NCI-H1436 treated with DMSO at 0.1 percent for 48 hours (cell line): ENCODE data around the gene TLK1.

Source experiments
- DNase-seq: peaks from one replicate; lab custom pipeline; 2025; lab: John Stamatoyannopoulos, UW

Gene TLK1

DNA sequence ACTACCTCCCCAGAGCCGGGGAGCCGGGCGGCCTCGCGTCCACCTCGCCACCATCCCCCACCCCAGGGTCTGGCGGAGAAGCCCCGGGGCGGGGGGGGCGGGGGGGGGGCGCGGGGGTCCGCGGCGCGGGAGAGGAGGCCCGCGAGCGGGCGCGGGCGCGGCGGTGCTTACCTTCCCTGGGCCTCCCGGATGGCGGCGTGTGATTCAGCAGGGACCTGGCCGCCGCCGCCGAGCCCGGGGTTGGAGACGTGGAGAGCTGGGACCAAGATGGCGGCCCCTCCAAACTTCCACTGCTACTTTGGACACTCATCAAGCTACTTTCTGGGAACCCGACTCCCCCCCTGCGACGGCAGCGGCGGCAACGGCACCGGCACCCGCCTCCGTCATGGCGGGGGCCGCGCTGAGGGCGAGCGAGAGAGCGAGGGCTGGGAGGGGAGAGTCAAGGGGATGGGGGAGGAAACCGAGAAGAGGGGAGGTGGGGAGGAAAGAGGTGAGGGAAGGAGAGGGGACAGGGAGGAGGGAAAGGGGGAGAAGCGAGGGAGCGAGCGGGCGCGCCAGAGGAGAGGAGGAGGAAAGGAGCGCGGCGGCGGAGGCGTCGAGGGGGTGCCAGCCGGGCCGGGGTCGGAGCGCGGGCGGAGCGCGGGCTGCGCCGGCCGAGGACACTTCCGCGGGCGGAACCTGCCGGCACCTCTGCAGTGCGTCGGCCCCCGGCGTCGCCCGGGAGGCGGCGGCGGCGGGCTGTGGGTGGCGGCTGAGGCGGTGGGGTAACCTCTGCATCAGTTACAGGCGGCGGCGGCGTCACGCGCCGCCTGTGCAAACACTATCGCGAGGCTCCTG is at the start of gene TLK1:
TLK1 (minus strand) TSS at position 775 of the 837 bp plus-strand sequence; CDS start at position 310, 465 bp downstream.
- DNase-seq, result no peak

DNA sequence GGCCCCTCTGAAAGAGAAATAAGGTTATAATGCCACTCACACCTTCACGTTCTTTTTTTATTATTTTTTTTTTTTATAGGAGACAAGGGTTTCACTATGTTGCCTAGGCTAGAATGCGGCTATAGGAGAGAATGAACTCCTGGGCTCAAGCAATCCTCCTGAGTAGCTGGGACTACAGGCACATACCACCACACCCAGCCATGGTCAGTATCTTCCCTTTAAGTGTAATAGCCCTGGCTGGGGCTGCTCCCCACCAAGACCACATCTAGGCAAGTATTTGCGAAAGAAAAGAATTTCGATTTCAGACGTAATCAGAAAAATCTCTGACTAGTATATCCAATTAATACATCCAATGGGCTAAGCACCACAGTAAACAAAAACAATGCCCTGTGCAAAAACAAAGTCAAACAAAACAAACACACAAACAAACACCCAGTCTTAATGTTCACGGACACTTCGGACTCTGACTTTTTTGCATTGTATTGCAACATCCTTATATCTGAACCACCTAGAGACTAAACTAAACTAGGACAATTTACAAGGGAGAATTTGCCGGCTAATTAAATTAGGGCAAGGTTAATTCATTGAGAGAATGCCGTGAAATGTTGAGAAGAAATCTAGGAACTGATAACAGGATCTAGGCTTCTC is 49.6 kb upstream of the TLK1 start:
- no peak for DNase-seq

DNA sequence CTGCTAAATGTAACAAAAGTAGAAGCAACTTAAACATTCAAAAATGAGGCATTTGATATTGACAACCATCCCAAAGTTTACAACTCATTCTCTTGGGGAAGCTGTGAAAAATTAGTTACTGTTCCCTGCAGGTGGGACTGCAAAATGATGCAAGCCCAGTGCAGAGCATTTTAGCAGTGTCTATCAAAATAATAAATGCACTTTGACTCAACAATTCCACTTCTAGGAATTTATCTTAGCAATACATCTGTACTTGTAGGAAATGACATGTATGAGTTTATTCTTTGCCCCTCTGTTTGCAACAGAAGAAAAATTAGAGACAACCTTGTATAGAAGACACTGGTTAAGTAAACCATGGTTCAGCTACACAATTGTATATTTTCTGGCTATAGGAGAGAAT is 48.0 kb upstream of the TLK1 start:
- no peak for DNase-seq

DNA sequence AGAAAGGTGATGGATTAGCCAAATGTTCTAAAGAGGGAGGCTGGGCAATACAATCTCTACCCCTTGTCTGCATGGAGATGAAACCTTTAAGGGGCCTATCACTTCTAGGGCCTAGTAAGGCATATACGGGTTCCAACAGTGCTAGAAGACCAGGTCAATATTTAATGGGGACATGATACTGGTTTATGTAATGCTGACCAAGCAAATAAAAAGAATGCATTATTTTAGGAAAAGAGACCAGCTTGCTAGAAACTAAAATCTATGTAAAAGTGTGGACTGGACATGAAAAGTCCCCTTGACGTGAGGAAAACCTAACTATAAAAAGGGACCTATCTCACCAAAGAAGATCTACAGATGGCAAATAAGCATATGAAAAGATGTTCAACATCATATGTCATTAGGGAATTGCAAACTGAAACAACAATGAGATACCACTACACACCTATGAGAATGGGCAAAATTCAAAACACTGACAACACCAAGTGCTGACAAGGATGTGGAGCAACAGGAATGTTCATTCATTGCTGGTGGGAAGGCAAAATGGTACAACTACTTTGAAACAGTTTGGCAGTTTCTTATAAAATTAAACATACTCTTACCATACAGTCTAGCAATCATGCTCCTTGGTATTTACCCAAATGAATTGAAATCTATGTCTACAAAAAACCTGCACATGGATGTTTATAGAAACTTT is 45.9 kb upstream of the TLK1 start:
- DNase-seq, result no peak

DNA sequence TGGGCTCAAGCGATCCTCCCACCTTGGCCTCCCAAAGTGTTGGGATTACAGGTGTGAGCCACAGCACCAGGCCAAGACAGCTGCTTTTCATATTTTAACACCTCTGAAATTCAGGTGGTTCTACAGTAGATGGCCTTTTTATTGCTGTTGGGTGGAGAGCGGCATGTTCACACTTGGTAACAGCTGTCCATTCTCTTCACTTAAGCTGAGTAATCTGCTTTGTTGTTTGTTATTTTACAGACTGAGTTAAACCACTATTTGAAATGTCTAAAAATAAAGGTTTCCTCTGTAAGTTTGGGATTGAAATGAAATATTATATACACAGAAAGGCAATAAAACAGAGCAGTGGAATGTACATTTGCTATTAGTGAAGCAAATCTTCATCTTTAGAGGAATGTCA is 44.9 kb upstream of the TLK1 start:
- DNase-seq, result no peak

DNA sequence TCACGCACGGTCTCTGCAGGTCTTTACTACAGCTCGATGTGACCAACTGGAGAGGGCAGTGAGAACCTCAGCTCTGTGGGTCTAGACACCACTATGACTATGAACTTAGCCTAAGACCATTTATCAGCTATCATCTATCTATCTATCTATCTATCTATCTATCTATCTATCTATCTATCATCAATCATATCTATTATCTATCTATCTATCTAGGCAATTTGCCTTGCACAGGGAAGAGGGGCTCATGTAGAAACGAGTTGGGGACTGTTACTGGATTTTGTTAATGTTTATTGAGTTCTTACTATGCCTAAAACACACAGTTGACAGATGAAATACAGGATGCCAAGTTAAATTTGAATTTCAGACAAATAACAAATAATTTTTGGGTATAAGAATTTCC is 41.1 kb upstream of the TLK1 start:
- DNase-seq, result no peak

DNA sequence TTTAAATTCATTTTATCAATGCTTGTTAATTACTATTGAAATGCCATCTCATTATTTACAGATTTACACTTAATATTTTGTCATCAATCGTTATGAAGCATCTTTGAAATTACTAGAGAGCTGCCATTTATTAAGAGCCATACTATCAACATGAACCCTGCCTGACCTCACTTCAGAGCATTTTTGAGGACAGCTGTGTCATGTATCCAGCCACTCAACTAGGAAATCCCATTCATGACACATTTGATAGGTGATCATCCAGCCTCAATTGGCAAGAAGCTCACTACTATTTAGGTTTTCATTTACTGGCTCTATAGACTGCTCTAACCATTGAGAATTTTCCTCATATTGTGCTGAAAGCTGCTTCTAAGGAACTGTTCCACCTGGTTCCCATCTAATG is 40.6 kb upstream of the TLK1 start:
- no peak for DNase-seq

DNA sequence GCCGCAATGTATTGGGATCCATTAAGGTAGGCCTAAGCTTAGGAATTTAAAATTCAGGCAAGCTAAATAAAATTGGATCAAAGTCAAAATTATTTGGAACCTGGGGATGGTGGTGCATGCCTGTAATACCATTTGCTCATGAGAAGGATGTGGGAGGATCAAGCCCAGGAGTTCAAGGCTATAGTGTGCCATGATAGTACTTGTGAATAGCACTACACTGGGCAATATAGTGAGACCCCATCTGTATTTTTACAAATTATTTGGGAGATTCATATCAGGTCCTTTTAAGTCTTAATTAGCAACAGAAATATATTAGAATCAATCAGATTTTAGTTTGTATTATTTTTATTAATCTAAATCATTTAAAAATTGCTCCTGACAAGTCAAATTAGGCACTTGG is 39.8 kb upstream of the TLK1 start:
- DNase-seq, result no peak

DNA sequence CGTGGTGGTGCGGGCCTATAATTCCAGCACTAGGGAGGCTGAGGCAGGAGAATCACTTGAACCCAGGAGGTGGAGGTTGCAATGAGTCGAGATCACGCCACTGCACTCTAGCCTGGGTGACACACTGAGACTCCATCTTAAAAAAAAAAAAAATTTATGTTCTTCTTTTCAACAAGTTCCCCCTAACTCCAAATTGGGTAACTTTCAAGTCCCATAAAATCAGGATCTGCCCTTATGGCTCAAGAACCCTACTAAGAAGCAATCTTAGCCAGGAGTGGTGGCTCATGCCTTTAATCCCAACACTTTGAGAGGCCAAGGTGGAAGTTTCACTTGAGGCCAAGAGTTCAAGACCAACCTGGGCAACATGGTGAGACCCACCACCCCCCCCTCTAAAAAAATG is 30.3 kb upstream of the TLK1 start:
- no peak for DNase-seq

DNA sequence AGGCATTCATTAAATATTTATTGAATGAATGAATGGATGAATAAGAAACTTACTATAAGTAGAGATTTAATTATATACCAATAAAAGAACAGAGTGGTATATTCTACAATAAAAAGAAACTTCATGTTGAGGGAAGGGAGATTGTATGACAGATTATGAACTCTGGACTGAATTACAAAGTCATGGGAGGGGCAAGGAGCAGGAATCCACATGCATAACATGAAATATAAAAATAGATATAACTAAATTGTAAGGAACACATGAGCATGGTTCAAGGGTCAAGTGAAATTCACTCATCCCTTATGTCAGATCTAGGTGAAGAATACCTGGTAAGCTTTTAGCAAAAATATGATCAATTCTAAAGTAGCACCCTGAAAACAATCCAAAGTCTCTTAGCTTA is 27.1 kb upstream of the TLK1 start:
- no peak for DNase-seq

DNA sequence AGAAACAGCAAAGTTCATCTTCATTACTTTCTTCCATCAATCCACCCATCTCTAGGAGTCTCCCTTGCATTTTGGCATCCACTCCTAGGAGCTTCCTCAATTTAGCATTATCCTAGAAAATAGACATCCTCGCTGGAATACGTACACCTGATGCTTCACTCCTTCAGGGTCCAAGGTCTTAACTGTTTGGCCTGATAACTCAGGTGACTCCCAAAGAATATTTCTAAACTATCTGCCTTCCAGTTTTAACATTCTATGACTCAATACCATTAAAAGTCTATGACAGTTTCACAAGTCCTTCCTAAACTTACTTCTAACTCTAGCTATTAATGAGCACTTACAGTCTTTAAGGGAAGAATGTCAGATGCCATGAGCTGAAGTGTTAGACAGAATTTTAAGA is 26.5 kb upstream of the TLK1 start:
- DNase-seq, result no peak

DNA sequence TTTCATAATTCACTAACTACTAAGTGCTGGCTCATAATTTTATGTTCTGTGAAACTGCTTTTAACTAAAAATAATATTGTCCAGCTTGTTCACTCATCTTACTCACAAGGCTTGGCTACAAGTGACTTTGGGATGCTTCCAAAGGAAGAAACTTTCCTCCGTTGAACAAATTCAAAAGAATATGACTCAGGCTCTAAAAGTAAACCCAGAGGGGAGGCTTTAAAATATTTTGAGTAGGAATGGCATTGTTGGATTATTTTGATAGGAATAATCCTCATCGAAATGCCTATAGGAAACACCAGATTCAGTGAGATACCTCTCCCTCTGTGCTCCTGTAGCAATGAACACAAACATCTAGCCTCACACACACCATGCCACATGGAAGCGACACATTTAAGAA is 25.2 kb upstream of the TLK1 start:
- DNase-seq, result no peak

DNA sequence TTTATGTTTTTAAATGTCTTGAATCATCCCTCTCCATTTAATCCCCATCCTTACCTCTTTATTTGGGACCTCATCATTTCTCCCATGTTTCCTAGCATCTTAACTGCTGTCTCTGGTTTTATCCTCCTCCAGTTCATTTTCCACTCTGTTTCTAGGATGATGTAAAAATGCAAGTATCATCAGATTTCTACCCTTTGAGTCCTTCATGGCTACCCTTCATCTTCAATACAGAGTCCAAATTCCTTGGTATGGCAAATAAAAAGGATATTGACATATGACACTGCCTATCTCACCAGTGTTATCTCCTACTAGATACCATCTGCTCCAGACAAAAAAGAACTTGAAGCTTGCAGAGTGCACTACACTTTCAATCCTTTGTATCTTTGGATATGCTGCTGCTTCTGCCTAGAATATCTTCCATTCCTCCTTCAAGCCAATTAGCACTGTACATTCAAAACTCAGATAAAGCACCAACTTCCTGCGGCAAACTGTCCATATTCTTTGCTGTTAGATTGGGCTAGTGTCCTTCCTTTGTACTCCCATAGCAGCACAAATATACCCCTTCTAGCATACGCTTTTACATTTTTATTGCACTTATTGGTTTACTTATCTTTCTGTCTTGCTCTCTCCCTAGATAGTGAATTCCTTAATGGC is 24.6 kb upstream of the TLK1 start:
- no peak for DNase-seq

DNA sequence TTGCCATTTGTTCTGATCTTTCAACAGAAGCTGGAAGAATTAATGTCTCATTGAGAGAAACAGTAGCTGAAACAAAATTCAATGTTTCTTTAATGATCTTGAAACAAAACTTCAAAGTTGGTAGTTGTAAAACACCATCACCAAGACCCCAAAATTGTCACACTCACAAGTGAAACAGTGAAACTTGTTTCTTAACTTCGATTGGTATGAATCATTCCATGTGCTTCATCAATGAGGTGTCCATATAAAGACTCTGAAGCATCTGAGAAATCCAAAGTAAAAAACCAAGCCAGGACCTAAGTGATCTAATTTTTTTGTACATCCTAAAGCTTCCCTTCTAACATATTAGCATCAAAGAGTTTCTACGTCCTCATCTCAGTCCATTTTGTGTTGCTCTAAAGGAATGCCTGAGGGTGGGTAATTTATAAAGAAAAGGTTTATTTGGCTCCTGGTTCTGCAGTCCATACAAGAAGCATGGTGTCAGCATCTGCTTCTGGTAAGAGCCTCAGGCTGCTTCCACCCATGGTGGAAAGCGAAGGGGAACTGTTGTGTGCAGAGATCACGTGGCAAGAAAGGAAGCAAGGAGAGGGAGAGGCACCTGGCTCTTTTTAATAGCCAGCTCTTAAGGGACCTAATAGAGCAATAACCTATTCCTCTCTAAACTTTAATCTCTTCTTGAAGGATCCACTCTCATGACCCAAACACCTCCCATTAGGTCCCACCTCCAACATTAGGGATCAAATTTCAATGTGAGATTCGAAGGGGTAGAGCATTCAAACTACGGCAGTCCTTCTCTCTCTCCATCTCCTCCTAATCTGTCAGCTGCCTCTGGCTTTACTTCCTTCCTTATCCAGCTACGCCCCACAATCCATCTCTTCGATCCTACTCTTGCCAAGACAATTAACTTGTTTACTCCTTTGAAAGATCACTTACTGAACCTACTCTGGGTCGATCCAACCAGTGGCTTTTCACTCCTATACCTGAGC is 20.7 kb upstream of the TLK1 start:
- no peak for DNase-seq

DNA sequence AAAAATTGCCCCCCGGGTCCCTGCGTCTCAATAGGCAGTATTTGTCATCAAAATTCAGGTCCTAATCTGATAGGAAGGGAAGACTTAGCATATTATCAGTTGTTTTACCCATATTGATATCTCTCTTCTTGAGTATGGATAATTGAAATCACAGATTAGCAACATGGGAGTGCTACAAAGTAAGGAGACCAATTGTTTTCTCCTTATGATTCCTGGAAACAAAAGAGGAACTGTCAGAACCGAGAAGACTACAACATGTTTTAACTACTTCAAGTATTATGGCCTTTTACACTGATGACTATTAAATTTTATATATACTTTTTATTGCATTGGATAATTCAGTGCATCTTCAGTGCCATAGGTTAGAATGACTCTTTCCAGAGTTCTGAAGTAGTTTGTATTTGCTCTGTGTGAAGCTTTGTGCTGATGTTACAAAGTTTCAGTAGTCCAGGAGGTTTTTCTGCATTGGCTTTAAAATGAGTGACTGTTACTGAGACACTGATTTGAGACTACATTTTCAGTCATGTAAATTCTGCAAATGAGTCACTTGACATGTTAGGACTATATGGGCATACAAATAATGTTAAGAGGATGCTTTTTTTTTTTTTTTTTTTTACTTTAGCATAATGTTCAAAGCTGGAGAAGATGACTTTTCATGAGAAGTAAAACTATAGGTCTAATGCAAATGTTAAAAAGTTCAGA is 19.7 kb upstream of the TLK1 start:
- no peak for DNase-seq

DNA sequence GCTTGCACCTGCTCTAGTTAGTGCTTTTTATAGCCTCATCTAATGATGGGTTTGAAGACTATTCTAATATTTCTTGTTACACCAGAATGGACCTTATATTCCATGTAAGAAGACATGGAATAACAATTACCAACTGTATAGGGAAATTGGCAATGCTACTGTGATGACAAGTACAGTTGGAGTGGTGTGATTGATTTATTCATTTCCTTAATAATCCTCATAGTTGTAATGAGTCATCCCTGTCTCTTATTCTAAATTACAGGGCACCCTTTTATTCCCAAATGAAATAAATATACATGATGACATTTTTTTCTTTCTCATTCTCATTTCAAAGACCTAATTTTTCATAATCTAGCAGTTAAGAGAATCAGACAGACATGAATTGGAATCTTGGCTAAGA is 18.3 kb upstream of the TLK1 start:
- no peak for DNase-seq

DNA sequence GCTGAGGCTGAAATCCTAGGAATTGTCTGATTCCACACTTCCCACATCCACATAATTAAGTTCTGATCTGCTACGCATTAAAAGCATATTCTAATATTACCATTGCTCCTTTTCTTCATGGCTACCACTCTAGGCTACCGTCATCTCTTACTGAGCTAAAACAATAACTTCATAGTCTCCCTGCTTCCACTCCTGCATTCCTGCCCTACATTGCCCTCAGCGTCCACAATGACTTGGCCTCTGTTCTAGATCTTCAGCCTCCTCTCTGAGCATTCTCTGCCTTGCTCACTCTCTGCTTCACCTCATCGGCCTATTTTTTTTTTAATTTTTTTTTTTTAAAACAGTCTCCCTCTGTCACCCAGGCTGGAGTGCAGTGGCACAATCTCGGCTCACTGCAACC is 15.8 kb upstream of the TLK1 start:
- DNase-seq, result no peak

DNA sequence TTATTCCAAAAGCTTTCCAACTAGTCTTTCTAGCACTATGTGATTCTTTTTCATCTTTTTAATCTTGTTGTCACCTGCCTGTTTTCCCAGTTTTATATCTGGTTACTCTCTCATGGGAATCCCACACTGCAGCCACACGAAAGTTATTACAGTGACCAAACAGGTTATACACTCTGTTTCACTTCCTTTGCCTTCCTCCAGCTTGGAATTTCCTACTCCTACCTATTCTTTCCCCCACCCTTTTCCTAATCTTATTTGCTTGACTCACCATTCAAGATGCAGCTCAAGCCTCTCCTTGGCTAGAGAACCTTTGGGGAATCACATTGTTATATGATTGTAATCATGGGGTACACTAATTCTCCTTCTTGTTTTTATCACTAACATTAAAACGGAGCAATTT is 13.4 kb upstream of the TLK1 start:
- no peak for DNase-seq

DNA sequence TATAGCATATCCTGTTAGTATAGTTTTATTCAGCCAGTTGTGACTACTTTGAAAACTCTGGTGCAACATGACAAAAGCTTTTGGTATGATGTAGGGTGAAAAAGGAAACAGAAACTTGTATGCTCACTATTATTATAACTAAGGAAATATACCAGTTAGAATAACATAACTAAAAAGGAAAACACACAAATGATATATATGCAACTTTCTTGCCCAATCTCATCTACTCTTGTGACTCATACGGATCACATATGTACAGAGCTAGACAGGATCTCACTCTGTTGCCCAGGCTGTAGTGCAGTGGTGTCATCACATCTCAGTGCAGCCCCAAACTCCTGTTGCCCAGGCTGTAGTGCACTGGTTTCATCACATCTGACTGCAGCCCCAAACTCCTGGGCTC is 12.4 kb upstream of the TLK1 start:
- DNase-seq, result no peak

DNA sequence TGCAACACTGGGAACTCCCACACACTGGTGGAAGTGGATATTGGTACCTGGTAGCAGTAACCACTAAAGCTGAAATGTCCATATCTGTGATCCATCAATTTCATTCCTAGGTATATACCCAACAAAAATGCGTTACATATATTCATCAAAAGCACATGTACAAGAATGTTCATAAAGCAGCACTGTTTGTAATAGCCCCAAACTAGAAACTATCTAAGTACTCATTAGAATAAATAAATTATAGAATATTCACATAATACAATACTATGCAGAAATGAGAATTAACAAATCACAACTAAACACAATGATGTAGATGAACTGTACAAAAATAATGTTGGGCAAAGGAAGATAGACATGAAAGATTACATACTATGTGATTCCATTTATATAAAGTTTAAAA is 11.1 kb upstream of the TLK1 start:
- DNase-seq, result no peak

DNA sequence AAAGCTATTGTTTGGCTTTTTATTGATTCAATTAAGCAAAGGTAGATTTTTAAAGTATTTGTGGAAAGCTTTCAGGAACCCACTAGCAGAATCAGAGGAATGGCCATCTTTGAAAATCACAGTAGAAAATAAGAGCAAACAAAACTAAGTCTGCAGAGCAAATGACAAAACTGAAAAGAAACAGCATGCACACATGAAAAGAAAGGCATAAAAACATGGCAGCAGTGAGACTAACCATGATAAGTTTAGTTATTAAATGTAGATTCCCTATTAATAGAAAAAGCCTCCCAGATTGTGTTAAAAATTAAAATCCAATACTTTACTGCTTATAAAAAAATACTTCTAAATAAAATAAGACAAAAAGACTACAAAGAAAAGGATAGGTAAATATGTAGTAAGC is 9.1 kb upstream of the TLK1 start:
- no peak for DNase-seq
